DOHH2 (cell line): ENCODE data around the gene EFNA5.

Source experiments
- H3F3A ChIP-seq: fragments of 200-600 bp; sonication (generic), shearing (Covaris generic); 2 replicates; pipeline ENCODE4 v1.6.0; 2016; ENCODE audit warnings: antibody characterized with exemption, mild to moderate bottlenecking; ENCODE audit not compliant: control insufficient read depth, insufficient read depth
- H3K27ac ChIP-seq: fragments of 200-600 bp; sonication (generic); 2 replicates; pipeline ENCODE4 v1.5.1; 2014; ENCODE audit warnings: low read depth, mild to moderate bottlenecking, low read length, moderate library complexity
- H3K27me3 ChIP-seq: fragments of 200-600 bp; sonication (generic); 2 replicates; pipeline ENCODE4 v1.6.1; 2014; ENCODE audit warnings: mild to moderate bottlenecking, low read length, mixed read lengths; ENCODE audit not compliant: control insufficient read depth
- H3K36me3 ChIP-seq: fragments of 200-600 bp; sonication (generic); 2 replicates; pipeline ENCODE4 v1.6.1; 2014; ENCODE audit warnings: mild to moderate bottlenecking, low read length, moderate library complexity, mixed read lengths; ENCODE audit not compliant: control insufficient read depth
- H3K4me1 ChIP-seq: fragments of 200-600 bp; sonication (generic); 2 replicates; pipeline ENCODE4 v1.6.1; 2014; ENCODE audit warnings: mild to moderate bottlenecking, low read length, mixed read lengths; ENCODE audit not compliant: control insufficient read depth
- H3K4me2 ChIP-seq: fragments of 200-600 bp; sonication (generic); 2 replicates; pipeline ENCODE4 v1.6.0; 2014; ENCODE audit warnings: mild to moderate bottlenecking, low read length, moderate library complexity
- H3K4me3 ChIP-seq: fragments of 200-600 bp; sonication (generic); 2 replicates; pipeline ENCODE4 v1.5.1; 2014; ENCODE audit warnings: mild to moderate bottlenecking, low read length, mixed read lengths
- H3K79me2 ChIP-seq: fragments of 200-600 bp; sonication (generic); 2 replicates; pipeline ENCODE4 v1.6.1; 2014; ENCODE audit warnings: mild to moderate bottlenecking, low read length, mixed read lengths; ENCODE audit not compliant: control insufficient read depth
- H3K9me2 ChIP-seq: fragments of 200-600 bp; sonication (generic); replicated peaks from 2 replicates; pipeline ENCODE4 v1.6.1; 2014; ENCODE audit warnings: mild to moderate bottlenecking, low read length, mixed read lengths; ENCODE audit not compliant: control insufficient read depth
- H3K9me3 ChIP-seq: fragments of 200-600 bp; sonication (generic); 2 replicates; pipeline ENCODE4 v1.6.1; 2014; ENCODE audit warnings: antibody characterized with exemption, low read length, mixed read lengths; ENCODE audit not compliant: control insufficient read depth, insufficient read depth
- H4K20me1 ChIP-seq: fragments of 200-600 bp; sonication (generic); 2 replicates; pipeline ENCODE4 v1.6.0; 2014; ENCODE audit warnings: low read depth, mild to moderate bottlenecking, antibody characterized with exemption, low read length, moderate library complexity; ENCODE audit not compliant: control insufficient read depth, insufficient read depth
- EZH2phosphoT487 ChIP-seq: fragments of 200-600 bp; sonication (generic); IDR thresholded peaks from 2 replicates; pipeline ENCODE4 v1.6.1; 2017; ENCODE audit warnings: borderline replicate concordance, mild to moderate bottlenecking, antibody characterized with exemption, low read length, moderate library complexity, mixed read lengths
- TF ChIP-seq, protein P1 (sequence below): fragments of 200-600 bp; sonication (generic); IDR thresholded peaks from one replicate; pipeline ENCODE4 v1.5.1; 2014; ENCODE audit warnings: antibody characterized with exemption, mild to moderate bottlenecking, low read depth, low read length; ENCODE audit not compliant: poor library complexity, severe bottlenecking

EFNA5 gene

DNA sequence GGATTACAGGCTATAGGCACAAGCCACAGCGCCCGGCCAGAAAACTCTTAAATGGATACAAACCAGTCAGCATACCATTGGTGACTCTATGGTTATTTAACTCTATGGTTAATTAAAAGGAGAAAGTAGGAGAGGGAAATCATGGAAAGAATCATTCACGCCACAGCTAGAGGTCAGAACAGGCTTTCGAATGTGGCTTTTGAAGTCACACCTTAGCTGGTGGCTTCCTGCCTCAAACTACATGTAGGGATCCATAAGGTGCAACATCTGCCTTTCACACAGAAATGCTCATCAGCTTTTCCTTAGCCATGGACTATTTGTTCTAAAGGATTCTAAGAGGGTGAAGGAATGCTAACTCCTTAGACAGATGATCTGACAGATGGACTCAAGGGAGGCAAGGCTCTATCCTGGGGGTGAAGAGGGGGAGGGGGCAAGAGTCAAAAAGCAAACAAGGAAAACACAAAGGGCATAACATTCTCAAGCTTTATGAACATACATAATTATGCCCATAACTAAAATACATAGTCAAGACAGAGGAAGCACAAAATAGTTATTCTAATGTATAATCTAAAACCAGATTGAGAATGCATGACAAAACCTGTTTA is 130.9 kb downstream of the EFNA5 start:
- H3K4me2 ChIP-seq, result no peak overlapping the region
- no peaks in the 10 kb centered on the region for H3K9me3 ChIP-seq
- H4K20me1 ChIP-seq, result no peaks in the 10 kb centered on the region
- H3K79me2 ChIP-seq, result no peaks in the 10 kb centered on the region
- no peaks in the 10 kb centered on the region for H3K27me3 ChIP-seq
- H3K4me1 ChIP-seq, result no peaks in the 10 kb centered on the region
- no peak overlapping the region for H3K4me3 ChIP-seq
- no peaks in the 10 kb centered on the region for H3K9me2 ChIP-seq
- H3K27ac ChIP-seq, result no peak overlapping the region
- TF ChIP-seq, protein P1, sequence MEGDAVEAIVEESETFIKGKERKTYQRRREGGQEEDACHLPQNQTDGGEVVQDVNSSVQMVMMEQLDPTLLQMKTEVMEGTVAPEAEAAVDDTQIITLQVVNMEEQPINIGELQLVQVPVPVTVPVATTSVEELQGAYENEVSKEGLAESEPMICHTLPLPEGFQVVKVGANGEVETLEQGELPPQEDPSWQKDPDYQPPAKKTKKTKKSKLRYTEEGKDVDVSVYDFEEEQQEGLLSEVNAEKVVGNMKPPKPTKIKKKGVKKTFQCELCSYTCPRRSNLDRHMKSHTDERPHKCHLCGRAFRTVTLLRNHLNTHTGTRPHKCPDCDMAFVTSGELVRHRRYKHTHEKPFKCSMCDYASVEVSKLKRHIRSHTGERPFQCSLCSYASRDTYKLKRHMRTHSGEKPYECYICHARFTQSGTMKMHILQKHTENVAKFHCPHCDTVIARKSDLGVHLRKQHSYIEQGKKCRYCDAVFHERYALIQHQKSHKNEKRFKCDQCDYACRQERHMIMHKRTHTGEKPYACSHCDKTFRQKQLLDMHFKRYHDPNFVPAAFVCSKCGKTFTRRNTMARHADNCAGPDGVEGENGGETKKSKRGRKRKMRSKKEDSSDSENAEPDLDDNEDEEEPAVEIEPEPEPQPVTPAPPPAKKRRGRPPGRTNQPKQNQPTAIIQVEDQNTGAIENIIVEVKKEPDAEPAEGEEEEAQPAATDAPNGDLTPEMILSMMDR, result no peak
- TF ChIP-seq EZH2phosphoT487, result no peak
- H3F3A ChIP-seq, result no peaks in the 10 kb centered on the region
- no peaks in the 10 kb centered on the region for H3K36me3 ChIP-seq

DNA sequence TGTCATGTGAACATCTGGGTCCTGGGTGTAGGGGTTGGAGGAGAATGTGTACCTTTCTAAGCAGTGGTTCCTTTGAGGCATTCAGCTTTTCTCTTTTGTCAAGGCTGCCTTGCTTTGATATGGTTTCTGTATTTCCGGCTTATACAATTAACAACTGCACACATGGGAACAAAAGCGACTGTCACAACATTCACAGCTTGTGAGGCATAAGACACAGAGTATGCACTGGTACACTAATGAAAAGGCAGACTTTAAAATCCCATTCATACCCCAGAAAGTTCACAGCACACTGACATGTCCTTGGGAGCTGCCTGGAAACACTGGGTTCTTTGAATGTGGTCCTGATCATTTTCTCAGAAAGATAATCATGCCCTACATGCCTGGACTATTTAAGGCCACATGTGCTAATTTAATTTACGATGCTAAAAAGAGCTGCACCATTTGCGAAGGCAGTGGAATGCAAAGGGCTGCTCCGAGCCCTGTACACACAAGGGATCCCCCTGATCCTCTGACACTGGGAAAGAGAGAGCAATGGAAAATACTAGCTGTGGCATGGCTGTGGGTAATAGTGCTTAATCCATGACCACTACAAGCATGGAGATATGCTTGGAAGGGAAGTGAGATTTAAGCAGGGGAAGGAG is 131.8 kb downstream of the EFNA5 start:
- H3K9me3 ChIP-seq, result no peaks in the 10 kb centered on the region
- no peak overlapping the region for H3K27ac ChIP-seq
- no peaks in the 10 kb centered on the region for H3K9me2 ChIP-seq
- H3K4me3 ChIP-seq, result no peak overlapping the region
- no peaks in the 10 kb centered on the region for H4K20me1 ChIP-seq
- H3K4me2 ChIP-seq, result no peak overlapping the region
- no peak for TF ChIP-seq EZH2phosphoT487
- TF ChIP-seq, protein P1, result no peak
- no peaks in the 10 kb centered on the region for H3K4me1 ChIP-seq
- H3K36me3 ChIP-seq, result no peaks in the 10 kb centered on the region
- H3K79me2 ChIP-seq, result no peaks in the 10 kb centered on the region
- no peaks in the 10 kb centered on the region for H3K27me3 ChIP-seq
- no peaks in the 10 kb centered on the region for H3F3A ChIP-seq

GRCh38 chr5:107538331-107538730 is 132.4 kb downstream of the EFNA5 start:
- H3K9me3 ChIP-seq, result no peaks in the 10 kb centered on the region
- H3K4me2 ChIP-seq, result no peak overlapping the region
- no peaks in the 10 kb centered on the region for H3K27me3 ChIP-seq
- TF ChIP-seq EZH2phosphoT487, result no peak
- TF ChIP-seq, protein P1, result no peak
- H4K20me1 ChIP-seq, result no peaks in the 10 kb centered on the region
- H3K4me3 ChIP-seq, result no peak overlapping the region
- no peaks in the 10 kb centered on the region for H3F3A ChIP-seq
- H3K4me1 ChIP-seq, result no peaks in the 10 kb centered on the region
- H3K79me2 ChIP-seq, result no peaks in the 10 kb centered on the region
- H3K27ac ChIP-seq, result no peak overlapping the region
- no peaks in the 10 kb centered on the region for H3K9me2 ChIP-seq
- no peaks in the 10 kb centered on the region for H3K36me3 ChIP-seq
